GM12864 (cell line): ENCODE results near the gene LRIG1.

Experiments used
- DNase-seq: peaks from one replicate; pipeline ENCODE4 v3.0.0-alpha.2; 2011; ENCODE audit warnings: low read depth
- H3K4me3 ChIP-seq: 2 replicates; pipeline ENCODE4 v1.5.1; 2011; ENCODE audit warnings: mild to moderate bottlenecking, low read depth, low read length, control low read depth
- CTCF ChIP-seq: IDR thresholded peaks from 2 replicates; pipeline ENCODE4 v1.5.1; 2011; ENCODE audit warnings: low read depth, mild to moderate bottlenecking, moderate library complexity, low read length, control low read depth, inconsistent platforms; ENCODE audit errors: missing control alignments

Gene LRIG1

GRCh38 chr3:66416556-66417304, 84.1 kb downstream of the LRIG1 start:
- no peak overlapping the region for H3K4me3 ChIP-seq
- TF ChIP-seq CTCF = no peak
- DNase-seq = no peak

GRCh38 chr3:66415867-66416428, 84.9 kb downstream of the LRIG1 start:
- DNase-seq = no peak
- TF ChIP-seq CTCF = no peak
- H3K4me3 ChIP-seq = no peak overlapping the region

GRCh38 chr3:66414846-66415245, 86.0 kb downstream of the LRIG1 start:
- no peak for DNase-seq
- no peak overlapping the region for H3K4me3 ChIP-seq
- TF ChIP-seq CTCF = no peak

GRCh38 chr3:66413151-66413751, 87.6 kb downstream of the LRIG1 start:
- no peak overlapping the region for H3K4me3 ChIP-seq
- TF ChIP-seq CTCF = no peak
- no peak for DNase-seq

GRCh38 chr3:66411961-66412887, 88.6 kb downstream of the LRIG1 start:
- DNase-seq = no peak
- TF ChIP-seq CTCF = no peak
- H3K4me3 ChIP-seq = no peak overlapping the region

GRCh38 chr3:66411474-66411873, 89.3 kb downstream of the LRIG1 start:
- H3K4me3 ChIP-seq = no peak overlapping the region
- no peak for DNase-seq
- TF ChIP-seq CTCF = no peak
